Measurements from ENCODE around the gene ATP2C1.
A peak's percentile ranks its signal among the peaks of the same experiment; 100 is the strongest.

ATP2C1 gene

GRCh38 chr3:130895690-130896488 lies 2.0 kb downstream of the ATP2C1 start:
- DNase-seq: peak; percentile 28

GRCh38 chr3:130897316-130897715 lies 3.4 kb downstream of the ATP2C1 start:
- no peak for DNase-seq

- no peak for DNase-seq
These were observed 7.1 kb downstream of the ATP2C1 start for GRCh38 chr3:130900959-130901358.

GRCh38 chr3:130901463-130902204 lies 7.8 kb downstream of the ATP2C1 start:
- peak; percentile 31 for DNase-seq

GRCh38 chr3:130903412-130903908 lies 9.6 kb downstream of the ATP2C1 start:
- DNase-seq: no peak

GRCh38 chr3:130904491-130904890 lies 10.6 kb downstream of the ATP2C1 start:
- no peak for DNase-seq

GRCh38 chr3:130905551-130905950 lies 11.7 kb downstream of the ATP2C1 start:
- DNase-seq: peak; percentile 25

GRCh38 chr3:130906374-130906995 lies 12.6 kb downstream of the ATP2C1 start:
- no peak for DNase-seq

GRCh38 chr3:130907500-130907899 lies 13.6 kb downstream of the ATP2C1 start:
- no peak for DNase-seq

GRCh38 chr3:130907966-130908365 lies 14.1 kb downstream of the ATP2C1 start:
- DNase-seq: no peak

GRCh38 chr3:130915567-130916292 lies 21.8 kb downstream of the ATP2C1 start:
- DNase-seq: no peak

GRCh38 chr3:130916507-130917167 lies 22.8 kb downstream of the ATP2C1 start:
- DNase-seq: no peak

GRCh38 chr3:130918328-130918727 lies 24.4 kb downstream of the ATP2C1 start:
- DNase-seq: no peak

- DNase-seq: no peak
These were observed 31.7 kb downstream of the ATP2C1 start for GRCh38 chr3:130925628-130926027.

- no peak for DNase-seq
These were observed 32.6 kb downstream of the ATP2C1 start for GRCh38 chr3:130926504-130926903.

- no peak for DNase-seq
These were observed 35.9 kb downstream of the ATP2C1 start for GRCh38 chr3:130929804-130930203.

GRCh38 chr3:130932979-130933378 lies 39.1 kb downstream of the ATP2C1 start:
- DNase-seq: no peak

- no peak for DNase-seq
These were observed 40.0 kb downstream of the ATP2C1 start for GRCh38 chr3:130933801-130934345.

GRCh38 chr3:130934442-130935089 lies 40.7 kb downstream of the ATP2C1 start:
- no peak for DNase-seq

- DNase-seq: no peak
These were observed 42.0 kb downstream of the ATP2C1 start for GRCh38 chr3:130935761-130936492.

GRCh38 chr3:130939753-130940152 lies 45.9 kb downstream of the ATP2C1 start:
- DNase-seq: no peak
